Measurements from ENCODE around the gene AP4B1. TPM values are rescaled to one million over a fixed set of nuclear protein-coding genes. Genes with fewer than 3 reads are reported as not detected.

Gene AP4B1
- total RNA-seq, 1 donor from 2014 or later = 10.0 TPM

GRCh38 chr1:113934511-113935055, 30.0 kb upstream of the AP4B1 start:
- no peak for TF ChIP-seq CTCF (IDR thresholded peaks at IDR 0.05; ENCODE audit: insufficient read depth, low read length, severe bottlenecking)
- Histone ChIP-seq H3K27me3 (ENCODE audit: control insufficient read depth, insufficient read depth, low read length) (no peaks in the 10 kb centered on the region), H3K36me3 (ENCODE audit: control insufficient read depth, insufficient read depth, low read length) (no peaks in the 10 kb centered on the region), H3K4me3 (ENCODE audit: low read depth, low read length) (no peak overlapping the region)
- DNase-seq (ENCODE audit: low read depth) = no peak
- no peak for FAIRE-seq

GRCh38 chr1:113934006-113934405, 29.4 kb upstream of the AP4B1 start:
- no peak for DNase-seq (ENCODE audit: low read depth)
- Histone ChIP-seq H3K36me3 (ENCODE audit: control insufficient read depth, insufficient read depth, low read length) (no peaks in the 10 kb centered on the region), H3K4me3 (ENCODE audit: low read depth, low read length) (no peak overlapping the region), H3K27me3 (ENCODE audit: control insufficient read depth, insufficient read depth, low read length) (no peaks in the 10 kb centered on the region)
- no peak for FAIRE-seq
- TF ChIP-seq CTCF (IDR thresholded peaks at IDR 0.05; ENCODE audit: insufficient read depth, low read length, severe bottlenecking) = no peak

GRCh38 chr1:113931451-113931851, 26.9 kb upstream of the AP4B1 start:
- Histone ChIP-seq H3K36me3 (ENCODE audit: control insufficient read depth, insufficient read depth, low read length) (no peaks in the 10 kb centered on the region), H3K4me3 (ENCODE audit: low read depth, low read length) (no peak overlapping the region), H3K27me3 (ENCODE audit: control insufficient read depth, insufficient read depth, low read length) (no peaks in the 10 kb centered on the region)
- FAIRE-seq (no peak), DNase-seq (ENCODE audit: low read depth) (peak; percentile 45)
- no peak for TF ChIP-seq CTCF (IDR thresholded peaks at IDR 0.05; ENCODE audit: insufficient read depth, low read length, severe bottlenecking)

GRCh38 chr1:113930499-113931161, 26.0 kb upstream of the AP4B1 start:
- DNase-seq (ENCODE audit: low read depth) (peak; percentile 58), FAIRE-seq (no peak)
- Histone ChIP-seq H3K36me3 (ENCODE audit: control insufficient read depth, insufficient read depth, low read length) (no peaks in the 10 kb centered on the region), H3K4me3 (ENCODE audit: low read depth, low read length) (peak overlapping the region; percentile 97), H3K27me3 (ENCODE audit: control insufficient read depth, insufficient read depth, low read length) (no peaks in the 10 kb centered on the region)
- TF ChIP-seq CTCF (IDR thresholded peaks at IDR 0.05; ENCODE audit: insufficient read depth, low read length, severe bottlenecking) = no peak

GRCh38 chr1:113929750-113930498, 25.3 kb upstream of the AP4B1 start:
- FAIRE-seq = no peak
- DNase-seq (ENCODE audit: low read depth) = peak; percentile 24
- Histone ChIP-seq H3K4me3 (ENCODE audit: low read depth, low read length) (peak overlapping the region; percentile 97), H3K27me3 (ENCODE audit: control insufficient read depth, insufficient read depth, low read length) (no peaks in the 10 kb centered on the region), H3K36me3 (ENCODE audit: control insufficient read depth, insufficient read depth, low read length) (no peaks in the 10 kb centered on the region)
- TF ChIP-seq CTCF (IDR thresholded peaks at IDR 0.05; ENCODE audit: insufficient read depth, low read length, severe bottlenecking) = peak; percentile 15
